ENCODE results near the gene DNAAF3. TPM values are rescaled to one million over a fixed set of nuclear protein-coding genes. Genes with fewer than 3 reads are reported as not detected.
A peak's percentile ranks its signal among the peaks of the same experiment; 100 is the strongest.
"Not testable (repeated sequence)": the region's sequence is repeated elsewhere in the genome, so short reads cannot be mapped to it uniquely, and the experiment has no call there.

Gene DNAAF3
- polyA plus RNA-seq, 3 donors: 6.6 to 9.9 (median 8.1) TPM

DNA sequence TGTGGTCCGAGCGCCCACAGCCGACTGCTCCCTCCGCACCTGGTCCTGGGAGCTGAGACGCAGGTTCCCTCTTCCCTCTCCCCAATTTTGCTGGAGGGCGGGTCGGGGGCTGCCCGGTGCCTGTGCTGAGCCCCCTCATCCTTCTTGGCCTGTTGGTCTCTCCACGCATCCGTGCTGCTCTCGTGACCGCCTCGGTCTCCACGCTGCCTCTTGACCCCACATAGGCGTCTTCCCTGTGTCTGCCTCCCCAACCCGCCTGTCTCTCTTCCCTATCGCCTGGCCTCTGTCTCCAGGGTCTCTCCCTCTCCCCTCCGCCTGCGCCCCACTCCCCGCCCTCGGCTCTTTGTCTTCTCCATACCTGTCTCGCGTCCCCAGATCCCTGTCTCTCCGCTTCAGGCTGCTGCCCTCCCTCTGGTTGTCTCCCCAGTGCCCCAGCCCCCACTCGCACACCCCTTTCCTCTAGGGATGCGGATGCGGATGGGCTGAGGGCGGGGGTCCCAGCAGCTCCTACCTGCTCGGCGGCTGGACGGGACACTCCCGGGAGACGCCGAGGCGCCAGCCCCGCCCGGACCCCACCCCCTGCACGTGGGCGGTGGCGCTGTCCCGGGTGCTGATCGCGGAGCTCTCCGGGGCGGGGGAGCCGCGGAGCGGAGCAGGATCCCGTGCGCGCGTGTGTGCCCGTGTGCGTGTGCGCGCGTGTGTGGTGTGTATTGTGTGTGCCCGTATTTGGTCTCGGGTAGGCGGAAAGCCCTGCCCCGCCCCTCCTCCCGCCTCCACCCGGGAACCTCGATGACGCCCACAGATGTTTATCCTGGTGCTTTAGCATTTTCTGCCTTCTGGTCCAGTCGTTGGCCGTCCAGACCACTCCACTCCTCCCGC lies 13.4 kb upstream of the DNAAF3 start, which contains the start of gene SYT5:
SYT5 (minus strand) TSS at position 684 of the 879 bp plus-strand sequence. CDS start 1,248 bp downstream, outside the sequence.
- DNase-seq (ENCODE audit: extremely low read depth in 1 of 11, low read depth in 9 of 11, low spot score in 4 of 11): peak in 1 of 11 donors; percentile 44

DNA sequence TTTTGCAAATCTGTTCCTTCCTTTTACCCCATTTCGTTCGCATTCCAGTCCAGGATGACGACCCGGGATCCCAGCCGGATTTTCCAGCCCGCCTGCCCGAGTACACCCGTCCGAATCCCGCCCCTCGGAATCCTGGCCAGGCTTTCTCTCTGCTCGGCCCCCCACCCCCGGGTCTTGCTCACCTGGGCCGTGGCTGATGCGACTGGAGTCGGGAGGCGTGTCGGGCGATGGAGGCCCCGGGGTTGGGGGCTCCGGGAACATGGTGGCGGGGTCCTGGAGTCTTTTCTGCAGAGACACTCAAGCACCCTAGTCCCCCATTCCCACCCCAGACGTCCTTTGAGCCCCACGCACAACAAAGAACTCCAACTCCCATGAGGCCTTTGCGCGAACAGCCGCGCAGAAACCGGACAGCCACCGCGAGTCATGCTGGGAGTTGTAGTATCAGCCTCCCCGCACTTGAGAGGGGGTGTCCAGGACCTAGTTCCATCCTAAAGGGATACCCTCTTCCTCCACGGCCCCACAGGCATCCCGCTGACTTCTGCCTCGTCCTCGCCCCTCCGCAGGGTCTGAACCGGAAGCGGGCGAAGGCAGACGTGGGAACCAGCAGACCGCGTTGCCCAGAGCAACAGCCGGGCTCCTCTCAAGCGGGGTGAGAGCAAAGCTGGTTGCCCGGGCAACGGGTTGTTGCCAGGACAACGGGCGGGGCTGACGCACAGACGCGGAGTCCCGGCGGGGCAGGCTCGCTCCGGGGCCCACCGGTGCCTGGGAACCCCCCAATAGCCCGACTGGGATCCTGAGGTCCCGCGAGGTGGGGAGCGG lies 12.6 kb upstream of the DNAAF3 start:
- peak in 8 of 11 donors; percentile 59 to 72 (median 70) for DNase-seq (ENCODE audit: extremely low read depth in 1 of 11, low read depth in 9 of 11, low spot score in 4 of 11)

DNA sequence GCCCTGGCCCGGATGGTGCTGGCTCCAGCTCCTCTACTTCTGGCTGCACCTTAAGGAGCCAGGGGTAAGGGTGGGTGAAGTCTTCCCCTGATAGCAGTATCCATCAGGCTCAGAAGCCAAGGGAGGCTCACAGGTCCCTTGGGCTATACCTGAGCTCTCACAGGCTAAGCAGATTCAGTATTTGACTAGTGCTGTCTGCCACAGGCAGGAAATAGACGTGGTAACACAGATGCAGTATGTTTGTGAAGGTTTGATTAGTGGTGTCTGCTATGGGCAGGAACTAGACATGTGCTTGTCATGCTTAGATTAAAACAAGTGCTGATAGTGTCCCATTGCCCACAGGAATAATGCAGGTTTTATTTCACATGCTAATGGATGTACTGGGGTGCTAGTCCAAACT lies 9.7 kb upstream of the DNAAF3 start:
- no peak for DNase-seq (ENCODE audit: extremely low read depth in 1 of 11, low read depth in 9 of 11, low spot score in 4 of 11)

- no peak for DNase-seq (ENCODE audit: extremely low read depth in 1 of 11, low read depth in 9 of 11, low spot score in 4 of 11)
These were observed 8.9 kb upstream of the DNAAF3 start for GRCh38 chr19:55175117-55175867.

- DNase-seq (ENCODE audit: extremely low read depth in 1 of 11, low read depth in 9 of 11, low spot score in 4 of 11): no peak
These were observed 8.2 kb upstream of the DNAAF3 start for GRCh38 chr19:55174425-55175116.

- DNase-seq (ENCODE audit: extremely low read depth in 1 of 11, low read depth in 9 of 11, low spot score in 4 of 11): peak in 1 of 11 donors; percentile 18
These were observed 7.4 kb upstream of the DNAAF3 start for GRCh38 chr19:55173714-55174409.

- DNase-seq (ENCODE audit: extremely low read depth in 1 of 11, low read depth in 9 of 11, low spot score in 4 of 11): no peak
These were observed 6.8 kb upstream of the DNAAF3 start for GRCh38 chr19:55173186-55173713.

DNA sequence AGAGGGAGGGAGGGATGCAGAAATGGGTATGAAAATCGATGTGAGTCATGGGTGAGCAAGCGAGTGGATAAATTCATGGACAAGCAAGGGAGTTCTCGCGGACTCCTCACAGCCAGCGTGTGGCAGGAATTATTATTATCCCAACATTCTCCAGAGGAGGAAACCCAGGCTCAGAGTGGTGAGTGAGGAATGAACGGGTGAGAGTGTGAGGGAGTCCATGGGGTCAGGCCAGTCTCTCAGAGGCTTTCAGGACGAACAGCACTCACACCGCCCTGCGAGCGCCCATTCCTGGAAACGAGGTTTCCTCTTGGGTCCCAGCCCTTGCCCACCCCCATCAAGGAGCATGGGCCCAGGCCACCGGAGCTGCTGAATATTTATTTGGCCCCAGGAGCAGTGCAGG lies 6.3 kb upstream of the DNAAF3 start:
- DNase-seq (ENCODE audit: extremely low read depth in 1 of 11, low read depth in 9 of 11, low spot score in 4 of 11): no peak

DNA sequence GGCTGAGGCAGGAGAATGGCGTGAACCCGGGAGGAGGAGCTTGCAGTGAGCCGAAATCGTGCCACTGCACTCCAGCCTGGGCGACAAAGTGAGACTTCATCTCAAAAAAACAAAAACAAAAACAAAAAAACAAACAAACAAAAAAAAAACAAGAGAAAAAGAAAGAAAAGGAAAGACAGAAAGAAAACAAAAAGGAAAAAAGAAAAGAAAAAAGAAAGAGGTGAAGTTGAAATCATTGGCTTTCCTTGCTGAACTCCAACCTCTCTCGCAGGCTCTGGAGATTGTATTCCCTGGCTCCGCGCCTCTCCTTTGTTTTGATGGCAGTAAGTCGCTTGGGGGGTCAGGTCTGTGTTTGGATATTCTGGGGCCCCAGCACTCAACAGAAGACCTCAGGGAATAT lies 5.9 kb upstream of the DNAAF3 start:
- not testable (repeated sequence) for DNase-seq (ENCODE audit: extremely low read depth in 1 of 11, low read depth in 9 of 11, low spot score in 4 of 11)

DNA sequence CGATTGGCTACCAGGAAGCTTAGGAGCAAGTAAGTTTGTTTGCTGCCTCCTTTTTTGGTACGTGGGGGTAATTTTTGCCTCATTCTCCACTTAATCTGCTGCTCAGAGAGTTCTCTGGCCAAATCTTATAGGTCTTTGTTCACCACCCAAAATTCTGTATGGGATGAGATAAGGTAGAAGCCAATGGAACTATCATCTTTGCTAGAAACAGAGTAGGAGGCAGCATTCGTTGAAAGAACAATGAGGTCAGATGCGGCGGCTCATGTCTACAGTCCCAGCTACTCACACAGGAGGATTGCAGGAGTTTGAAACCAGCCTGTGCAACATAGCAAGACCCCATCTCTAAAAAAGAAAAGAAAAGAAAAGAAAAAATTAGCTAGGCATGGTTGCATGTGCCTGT lies 5.0 kb upstream of the DNAAF3 start:
- DNase-seq (ENCODE audit: extremely low read depth in 1 of 11, low read depth in 9 of 11, low spot score in 4 of 11): no peak

DNA sequence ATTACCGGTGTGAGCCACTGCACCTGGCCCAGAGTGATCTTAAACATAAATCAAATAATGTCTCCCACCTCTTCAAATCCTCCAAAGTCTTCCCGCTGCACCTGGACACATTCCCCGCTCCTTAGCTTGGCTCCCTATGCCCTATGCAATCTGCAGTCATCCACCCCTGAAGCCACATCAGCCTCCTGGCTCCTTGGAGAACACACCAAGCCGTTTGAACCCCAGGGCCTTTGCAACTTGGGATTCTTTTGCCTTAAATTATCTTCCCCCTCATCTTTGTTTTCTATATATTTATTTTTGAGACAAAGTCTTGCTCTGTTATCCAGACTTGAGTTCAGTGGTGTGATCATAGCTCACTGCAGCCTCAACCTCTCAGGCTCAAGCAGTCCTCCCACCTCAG lies 2.7 kb upstream of the DNAAF3 start:
- DNase-seq (ENCODE audit: extremely low read depth in 1 of 11, low read depth in 9 of 11, low spot score in 4 of 11): no peak

GRCh38 chr19:55165952-55166529 lies 372 bp downstream of the DNAAF3 start:
- DNase-seq (ENCODE audit: extremely low read depth in 1 of 11, low read depth in 9 of 11, low spot score in 4 of 11): peak in 4 of 11 donors; percentile 52 to 68 (median 60)

DNA sequence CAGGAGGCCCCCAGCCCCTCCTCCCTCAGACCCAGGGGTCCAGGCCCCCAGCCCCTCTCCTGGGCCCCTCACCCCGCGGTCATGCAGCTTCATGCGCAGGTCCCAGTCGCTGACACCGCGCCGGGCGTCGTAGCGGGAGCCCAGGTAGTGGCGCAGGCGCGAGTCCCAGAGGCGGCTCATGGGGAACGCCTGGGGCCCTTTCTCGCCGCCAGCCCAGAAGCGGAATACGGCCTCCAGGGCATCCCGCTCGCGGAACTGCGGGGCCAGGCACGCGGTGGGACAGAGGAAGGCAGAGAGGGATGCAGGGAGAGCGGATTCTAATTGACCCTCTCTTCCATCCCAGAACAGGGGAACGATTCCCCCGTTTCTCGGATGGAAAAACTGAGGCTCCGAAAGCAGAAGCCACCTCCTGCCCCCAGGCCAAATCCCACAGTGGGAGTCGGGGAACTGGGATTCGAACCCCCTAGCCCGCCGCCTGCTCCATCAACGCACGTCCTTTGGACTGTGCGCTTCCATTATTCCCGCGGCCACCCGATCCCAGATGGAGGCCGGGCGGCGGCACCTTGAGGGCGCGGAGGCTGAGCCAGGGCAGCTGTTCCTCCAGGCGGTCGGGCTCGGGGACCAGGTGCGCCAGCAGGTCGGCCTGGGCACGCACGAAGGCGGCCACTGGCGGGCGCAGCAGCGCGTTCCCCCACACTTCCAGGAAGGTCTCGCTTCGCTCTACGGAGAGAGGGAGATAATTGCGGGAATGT lies 4.7 kb downstream of the DNAAF3 start:
- no peak for DNase-seq (ENCODE audit: extremely low read depth in 1 of 11, low read depth in 9 of 11, low spot score in 4 of 11)

GRCh38 chr19:55160986-55161365 lies 5.4 kb downstream of the DNAAF3 start:
- DNase-seq (ENCODE audit: extremely low read depth in 1 of 11, low read depth in 9 of 11, low spot score in 4 of 11): no peak

- peak in 7 of 11 donors; percentile 46 to 80 (median 70) for DNase-seq (ENCODE audit: extremely low read depth in 1 of 11, low read depth in 9 of 11, low spot score in 4 of 11)
These were observed 6.1 kb downstream of the DNAAF3 start for GRCh38 chr19:55160128-55160985.
